Neural crest cell (in vitro differentiated cells): ENCODE data around the gene FN3KRP. TPM values are rescaled to one million over a fixed set of nuclear protein-coding genes. Genes with fewer than 3 reads are reported as not detected.

ENCODE experiments used
- DNase-seq: peaks from one replicate; pipeline ENCODE4 v3.0.0; 2021; ENCODE audit warnings: low read depth, mixed read lengths, low spot score
- H3K27ac Mint-ChIP-seq: one replicate; pipeline ENCODE4 v1.8.0; 2021; ENCODE audit warnings: mild to moderate bottlenecking, mixed read lengths; ENCODE audit not compliant: unreplicated experiment
- H3K27me3 Mint-ChIP-seq: 2 replicates; pipeline ENCODE4 v1.8.0; 2021; ENCODE audit warnings: low read depth, mild to moderate bottlenecking, mixed read lengths
- H3K36me3 Mint-ChIP-seq: 2 replicates; pipeline ENCODE4 v1.8.0; 2021; ENCODE audit warnings: low read depth, mild to moderate bottlenecking, mixed read lengths
- H3K4me1 Mint-ChIP-seq: 2 replicates; pipeline ENCODE4 v1.8.0; 2021; ENCODE audit warnings: mixed read lengths
- H3K4me3 Mint-ChIP-seq: one replicate; pipeline ENCODE4 v1.8.0; 2021; ENCODE audit warnings: mild to moderate bottlenecking, mixed read lengths
- H3K9me3 Mint-ChIP-seq: 2 replicates; pipeline ENCODE4 v1.8.0; 2021; ENCODE audit warnings: mixed read lengths
- CTCF ChIP-seq: fragments of 200-600 bp; sonication (generic); conservative IDR thresholded peaks from 2 replicates; pipeline ENCODE4 v1.5.0; 2021; ENCODE audit warnings: antibody characterized with exemption, mild to moderate bottlenecking
- total RNA-seq: library from RNA; stranded (reverse); gene quantifications from 2 replicates; pipeline ENCODE4 v1.2.1, GENCODE V29; 2021

FN3KRP gene
- total RNA-seq, 1 donor from 2014 or later, result 44.1 TPM

- H3K9me3 Mint-ChIP-seq, result no peaks in the 10 kb centered on the region
- no peak for TF ChIP-seq CTCF
- H3K4me1 Mint-ChIP-seq, result peaks cover 13% of the 10 kb centered on the region
- DNase-seq, result no peak
- peak overlapping the region; percentile 39 for H3K27ac Mint-ChIP-seq
- no peak overlapping the region for H3K4me3 Mint-ChIP-seq
- H3K36me3 Mint-ChIP-seq, result no peaks in the 10 kb centered on the region
- no peaks in the 10 kb centered on the region for H3K27me3 Mint-ChIP-seq
Observed at GRCh38 chr17:82670661-82671450, 45.6 kb upstream of the FN3KRP start.

GRCh38 chr17:82674656-82675475 lies 41.6 kb upstream of the FN3KRP start:
- no peaks in the 10 kb centered on the region for H3K27me3 Mint-ChIP-seq
- no peak for TF ChIP-seq CTCF
- H3K4me1 Mint-ChIP-seq, result peaks cover 10% of the 10 kb centered on the region
- no peaks in the 10 kb centered on the region for H3K9me3 Mint-ChIP-seq
- no peak overlapping the region for H3K4me3 Mint-ChIP-seq
- no peak for DNase-seq
- no peaks in the 10 kb centered on the region for H3K36me3 Mint-ChIP-seq
- H3K27ac Mint-ChIP-seq, result no peak overlapping the region

GRCh38 chr17:82675476-82676245 lies 40.8 kb upstream of the FN3KRP start:
- H3K27ac Mint-ChIP-seq, result no peak overlapping the region
- no peaks in the 10 kb centered on the region for H3K27me3 Mint-ChIP-seq

GRCh38 chr17:82677353-82677925 lies 39.1 kb upstream of the FN3KRP start:
- Mint-ChIP-seq H3K4me3 (no peak overlapping the region), H3K36me3 (peaks cover 4% of the 10 kb centered on the region), H3K27ac (no peak overlapping the region), H3K9me3 (peaks cover 8% of the 10 kb centered on the region), H3K4me1 (peaks cover 10% of the 10 kb centered on the region), H3K27me3 (no peaks in the 10 kb centered on the region)
- no peak for TF ChIP-seq CTCF
- no peak for DNase-seq

More at GRCh38 chr17:82675476-82676245, 40.8 kb upstream of the FN3KRP start:
- Mint-ChIP-seq H3K36me3 (no peaks in the 10 kb centered on the region), H3K9me3 (no peaks in the 10 kb centered on the region), H3K4me3 (no peak overlapping the region), H3K4me1 (peaks cover 10% of the 10 kb centered on the region)
- DNase-seq, result no peak
- TF ChIP-seq CTCF, result no peak
